SK-N-SH (cell line): ENCODE data around the gene UBE3C. TPM values are rescaled to one million over a fixed set of nuclear protein-coding genes. Genes with fewer than 3 reads are reported as not detected.
"Not testable (repeated sequence)": the region's sequence is repeated elsewhere in the genome, so short reads cannot be mapped to it uniquely, and the experiment has no call there.

Experiments used
- CTCF ChIA-PET: fragments of 300-600, 350-600 bp; formaldehyde crosslinking; extraction: SDS; loops from one replicate; lab custom pipeline; 2021; lab: Yijun Ruan, JAX
- POLR2A ChIA-PET: fragments of 350-600 bp; sonication (Branson Sonifier 250); formaldehyde crosslinking; extraction: SDS; loops from one replicate; lab custom pipeline; 2020; ENCODE audit warnings: antibody characterized with exemption, inconsistent platforms; lab: Yijun Ruan, JAX
- DNase-seq: peaks from one replicate; pipeline ENCODE4 v3.0.0; 2012
- H2AFZ ChIP-seq: fragments of 200-600 bp; sonication (generic); 2 replicates; pipeline ENCODE4 v1.8.1; 2016; ENCODE audit warnings: antibody characterized with exemption, mild to moderate bottlenecking, low read depth
- H3F3A ChIP-seq: fragments of 200-600 bp; sonication (generic); replicated peaks from 2 replicates; pipeline ENCODE3; 2016; ENCODE audit warnings: antibody characterized with exemption, mild to moderate bottlenecking; ENCODE audit not compliant: insufficient read depth
- H3K27ac ChIP-seq, 2 experiments: fragments of 200-500 bp in 1 of 2; fragments of 200-600 bp in 1 of 2; sonication (Bioruptor generic) in 1 of 2; sonication (generic), shearing (Covaris generic) in 1 of 2; 2 replicates each; pipeline versions ENCODE4 v1.5.1 to v1.6.1; 2014 to 2016; ENCODE audit warnings: low read depth in 2 of 2, inconsistent platforms in 1 of 2, low read length in 1 of 2, mild to moderate bottlenecking in 1 of 2, mixed read lengths in 1 of 2
- H3K27me3 ChIP-seq: fragments of 200-600 bp; sonication (generic), shearing (Covaris generic); 2 replicates; pipeline ENCODE4 v1.6.1; 2016; ENCODE audit warnings: mixed run types; ENCODE audit not compliant: insufficient read depth
- H3K36me3 ChIP-seq, 2 experiments: fragments of 200-500 bp in 1 of 2; fragments of 200-600 bp in 1 of 2; sonication (Bioruptor generic) in 1 of 2; sonication (generic) in 1 of 2; replicated peaks in 1 of 2; 2 replicates each; pipeline versions ENCODE3 to v1.5.1; 2014 to 2016; ENCODE audit warnings: low read length in 1 of 2, mild to moderate bottlenecking in 1 of 2; ENCODE audit not compliant: insufficient read depth in 2 of 2, control insufficient read depth in 1 of 2
- H3K4me1 ChIP-seq, 2 experiments: fragments of 200-500 bp in 1 of 2; fragments of 200-600 bp in 1 of 2; sonication (Bioruptor generic) in 1 of 2; sonication (generic), shearing (Covaris generic) in 1 of 2; 2 replicates each; pipeline versions ENCODE4 v1.5.1 to v1.6.1; 2014 to 2016; ENCODE audit warnings: low read depth in 1 of 2, low read length in 1 of 2, mixed run types in 1 of 2; ENCODE audit not compliant: insufficient read depth in 2 of 2, control insufficient read depth in 1 of 2
- H3K4me2 ChIP-seq: fragments of 200-600 bp; sonication (generic), shearing (Covaris generic); 2 replicates; pipeline ENCODE4 v1.6.1; 2017; ENCODE audit warnings: mixed run types
- H3K4me3 ChIP-seq, 2 experiments: fragments of 200-500 bp in 1 of 2; fragments of 200-600 bp in 1 of 2; sonication (Bioruptor generic) in 1 of 2; sonication (generic), shearing (Covaris generic) in 1 of 2; 2 replicates each; pipeline versions ENCODE4 v1.5.1 to v1.8.1; 2014 to 2016; ENCODE audit warnings: low read depth in 2 of 2, inconsistent platforms in 1 of 2, low read length in 1 of 2, mild to moderate bottlenecking in 1 of 2, mixed read lengths in 1 of 2, moderate library complexity in 1 of 2
- H3K79me2 ChIP-seq: fragments of 200-600 bp; sonication (generic); 2 replicates; pipeline ENCODE4 v1.8.1; 2017; ENCODE audit warnings: mild to moderate bottlenecking; ENCODE audit not compliant: insufficient read depth
- H3K9ac ChIP-seq: fragments of 200-600 bp; sonication (generic); 2 replicates; pipeline ENCODE4 v1.6.1; 2017; ENCODE audit warnings: mixed run types
- H3K9me2 ChIP-seq: fragments of 200-600 bp; sonication (generic); 2 replicates; pipeline ENCODE4 v1.6.1; 2017; ENCODE audit warnings: mixed run types
- H3K9me3 ChIP-seq: fragments of 200-600 bp; sonication (generic); 2 replicates; pipeline ENCODE4 v1.6.1; 2017; ENCODE audit warnings: mixed run types, mild to moderate bottlenecking, moderate library complexity
- H4K20me1 ChIP-seq: fragments of 200-600 bp; sonication (generic); 2 replicates; pipeline ENCODE4 v1.6.1; 2017; ENCODE audit warnings: mild to moderate bottlenecking, mixed run types; ENCODE audit not compliant: insufficient read depth
- CTCF ChIP-seq: fragments of 200-600 bp; sonication (generic); IDR thresholded peaks from 2 replicates; pipeline ENCODE4 v1.6.1; 2017; ENCODE audit warnings: antibody characterized with exemption, mild to moderate bottlenecking, moderate library complexity
- EP300 ChIP-seq, 2 experiments: IDR thresholded peaks; 2 replicates each; pipeline versions ENCODE4 v1.4.0 to v1.6.1; 2012; ENCODE audit warnings: borderline replicate concordance in 1 of 2, low read depth in 1 of 2, low read length in 1 of 2
- EZH2phosphoT487 ChIP-seq: fragments of 200-600 bp; sonication (generic); IDR thresholded peaks from 2 replicates; pipeline ENCODE4 v1.6.1; 2017; ENCODE audit warnings: low read depth, mixed run types, mild to moderate bottlenecking, antibody characterized with exemption, moderate library complexity, borderline replicate concordance
- FOXM1 ChIP-seq: IDR thresholded peaks from 2 replicates; pipeline ENCODE4 v1.4.0; 2012; ENCODE audit warnings: low read depth, mild to moderate bottlenecking
- GATA2 ChIP-seq: sonication (generic); formaldehyde crosslinking; IDR thresholded peaks from 2 replicates; pipeline ENCODE4 v1.5.0; 2020; ENCODE audit warnings: mild to moderate bottlenecking, missing genetic modification reagents
- MAX ChIP-seq: IDR thresholded peaks from 2 replicates; pipeline ENCODE4 v1.4.0; 2012; ENCODE audit warnings: low read depth
- MEF2A ChIP-seq: IDR thresholded peaks from 2 replicates; pipeline ENCODE4 v1.4.0; 2012; ENCODE audit warnings: low read depth, borderline replicate concordance
- MXI1 ChIP-seq: IDR thresholded peaks from 2 replicates; pipeline ENCODE4 v1.6.1; 2012; ENCODE audit warnings: mild to moderate bottlenecking, low read depth, low read length, improper control_type of control experiment
- PBX3 ChIP-seq: IDR thresholded peaks from 2 replicates; pipeline ENCODE4; 2012
- POLR2AphosphoS5 ChIP-seq: IDR thresholded peaks from 2 replicates; pipeline ENCODE4 v1.6.1; 2012; ENCODE audit warnings: low read depth, low read length
- RAD21 ChIP-seq: IDR thresholded peaks from 2 replicates; pipeline ENCODE4 v1.6.1; 2012; ENCODE audit warnings: mild to moderate bottlenecking, low read length
- RCOR1 ChIP-seq: fragments of 150-350 bp; IDR thresholded peaks from 2 replicates; pipeline ENCODE4 v1.6.1; 2017; ENCODE audit warnings: antibody characterized with exemption, low read length
- SIN3A ChIP-seq: IDR thresholded peaks from 2 replicates; pipeline ENCODE4 v1.6.1; 2012; ENCODE audit warnings: low read depth, mild to moderate bottlenecking, low read length, moderate library complexity, borderline replicate concordance
- SMC3 ChIP-seq: IDR thresholded peaks from 2 replicates; pipeline ENCODE4 v1.6.1; 2012; ENCODE audit warnings: low read depth, low read length, improper control_type of control experiment
- TCF12 ChIP-seq: IDR thresholded peaks from 2 replicates; pipeline ENCODE4 v1.4.0; 2012
- TEAD4 ChIP-seq: IDR thresholded peaks from 2 replicates; pipeline ENCODE4 v1.4.0; 2012; ENCODE audit warnings: mild to moderate bottlenecking, borderline replicate concordance; ENCODE audit not compliant: insufficient read depth
- ZBTB33 ChIP-seq: IDR thresholded peaks from 2 replicates; pipeline ENCODE4 v1.4.0; 2012; ENCODE audit warnings: low read depth, borderline replicate concordance
- whole genome bisulfite sequencing: methylation state at CpG from one replicate; pipeline ENCODE4 v1.1.6; 2017; ENCODE audit warnings: low lambda C conversion rate; 5-methylcytosine and 5-hydroxymethylcytosine counted together
- polyA plus RNA-seq, 3 experiments: library from polyadenylated mRNA; depleted of rRNA; stranded (reverse); fragments of >200 nt; gene quantifications; 2 replicates each; pipeline ENCODE4 v1.2.3, GENCODE V29; 2012

Gene UBE3C
- polyA plus RNA-seq, 1 of the 3 experiments (the other 2 are of a cell fraction): 48.4 TPM

- no peaks in the 10 kb centered on the region for H3K27me3 ChIP-seq
- no peaks in the 10 kb centered on the region for H4K20me1 ChIP-seq
- peaks cover 59 to 68% of the 10 kb centered on the region in 2 experiments for H3K36me3 ChIP-seq
- H3K27ac ChIP-seq: no peak overlapping the region
- no peaks in the 10 kb centered on the region for H3K9me3 ChIP-seq
- H3K9ac ChIP-seq: no peak overlapping the region
- CTCF ChIA-PET: interaction anchor here (2.0 to 9.6 kb wide), 2 partner anchors 20 to 304 kb away, joined by 7 to 87 read pairs; partner anchors contain the start of gene NOM1
- no peak overlapping the region for H2AFZ ChIP-seq
- H3F3A ChIP-seq: peaks cover 11% of the 10 kb centered on the region
- POLR2A ChIA-PET: no interaction called here
- 94% methylated on average over 11 of the region's 11 CpGs for WGBS
- no peak for TF ChIP-seq EZH2phosphoT487
- peak; percentile 11; the same call in 1 of the 2 replicates for TF ChIP-seq SMC3
- no peak overlapping the region for H3K4me3 ChIP-seq
- no peaks in the 10 kb centered on the region for H3K79me2 ChIP-seq
- no peak overlapping the region for H3K4me2 ChIP-seq
- no peak for DNase-seq
- no peaks in the 10 kb centered on the region; a peak in 2 of 4 replicates for H3K4me1 ChIP-seq
- no peaks in the 10 kb centered on the region for H3K9me2 ChIP-seq
These were observed 115.1 kb downstream of the UBE3C start for GRCh38 chr7:157253850-157254249.

GRCh38 chr7:157254781-157255180 is 116.1 kb downstream of the UBE3C start:
- 95% methylated on average over 18 of the region's 18 CpGs for WGBS
- H3K9me2 ChIP-seq, H3K4me1 ChIP-seq, H2AFZ ChIP-seq, H4K20me1 ChIP-seq, H3K27me3 ChIP-seq, H3K9ac ChIP-seq, H3K4me3 ChIP-seq, POLR2A ChIA-PET, DNase-seq, H3K9me3 ChIP-seq, H3K4me2 ChIP-seq, H3K79me2 ChIP-seq: not testable (repeated sequence)
- H3K27ac ChIP-seq: peak overlapping the region in 1 of 2 experiments; percentile 31; a peak in 2 of 4 replicates
- H3F3A ChIP-seq: peaks cover 16% of the 10 kb centered on the region
- H3K36me3 ChIP-seq: peaks cover 63 to 70% of the 10 kb centered on the region in 2 experiments
- CTCF ChIA-PET: interaction anchor here (1.0 to 9.6 kb wide), 6 partner anchors 10 to 305 kb away, joined by 3 to 87 read pairs (median 4); partner anchors contain the start of gene NOM1

GRCh38 chr7:157255201-157255606 is 116.5 kb downstream of the UBE3C start:
- WGBS: 72% methylated on average over 5 of the region's 5 CpGs
- DNase-seq: no peak
- Histone ChIP-seq H3K27me3 (no peaks in the 10 kb centered on the region), H3F3A (peaks cover 15% of the 10 kb centered on the region), H3K79me2 (no peaks in the 10 kb centered on the region), H3K4me1 (no peaks in the 10 kb centered on the region; a peak in 2 of 4 replicates), H3K9ac (no peak overlapping the region), H3K27ac (peak overlapping the region in 1 of 2 experiments; percentile 31; a peak in 2 of 4 replicates), H3K9me2 (no peaks in the 10 kb centered on the region), H3K4me2 (no peak overlapping the region), H2AFZ (no peak overlapping the region), H4K20me1 (no peaks in the 10 kb centered on the region), H3K9me3 (no peaks in the 10 kb centered on the region), H3K4me3 (no peak overlapping the region), H3K36me3 (peaks cover 65 to 73% of the 10 kb centered on the region in 2 experiments)
- ChIA-PET CTCF (interaction anchor here (1.0 to 9.6 kb wide), 6 partner anchors 11 to 306 kb away, joined by 3 to 87 read pairs (median 4); partner anchors contain the start of gene NOM1), POLR2A (no interaction called here)
- TF ChIP-seq ZBTB33: no peak
- TF ChIP-seq SIN3A: no peak
- no peak for TF ChIP-seq RAD21
- no peak for TF ChIP-seq MAX
- TF ChIP-seq TCF12: no peak
- no peak for TF ChIP-seq PBX3
- TF ChIP-seq POLR2AphosphoS5: no peak
- TF ChIP-seq TEAD4: no peak
- no peak for TF ChIP-seq MEF2A
- no peak for TF ChIP-seq RCOR1
- TF ChIP-seq GATA2 (CRISPR knock-in tag): no peak
- TF ChIP-seq MXI1: no peak
- TF ChIP-seq CTCF: no peak
- TF ChIP-seq EP300 (IDR thresholded peaks at IDR 0.05; ENCODE audit: borderline replicate concordance in 1 of 2, low read depth in 1 of 2, low read length in 1 of 2): no peak
- TF ChIP-seq SMC3: no peak
- TF ChIP-seq FOXM1: no peak
